22Rv1 (cell line): Measurements from ENCODE around the gene NOL3.
A peak's percentile ranks its signal among the peaks of the same experiment; 100 is the strongest.

Experiments used
- H3K27ac ChIP-seq: fragments of 450-650 bp; 2 replicates; pipeline ENCODE4 v1.5.1; 2017
- ZFX ChIP-seq: fragments of 450-650 bp; IDR thresholded peaks from 2 replicates; pipeline ENCODE4 v1.6.1; 2017; ENCODE audit warnings: antibody characterized with exemption, borderline replicate concordance
- TF ChIP-seq, protein P1 (sequence below): fragments of 450-650 bp; IDR thresholded peaks from 2 replicates; pipeline ENCODE4 v1.5.1; 2017; ENCODE audit warnings: mild to moderate bottlenecking

Gene NOL3

DNA sequence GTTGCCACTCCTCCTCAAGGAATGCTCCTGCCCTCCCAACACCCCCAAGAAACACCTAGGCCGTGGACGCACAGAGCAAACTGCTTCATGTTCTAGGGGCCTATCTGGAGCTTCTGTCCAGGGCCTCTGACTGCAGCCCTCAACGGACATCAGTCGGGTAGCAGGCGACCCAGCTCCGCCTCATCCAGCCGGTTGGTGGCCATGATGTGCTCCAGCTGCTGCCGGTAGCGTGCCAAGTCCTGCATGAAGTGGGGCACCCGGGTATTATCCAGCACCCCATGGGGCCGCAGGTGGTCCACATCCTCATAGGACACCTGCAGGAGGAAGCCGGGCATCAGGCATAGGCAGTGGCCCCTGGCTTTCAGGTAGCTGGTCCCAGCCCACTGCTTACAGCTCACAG, 6.3 kb downstream of the NOL3 start:
- H3K27ac ChIP-seq, result peak overlapping the region; percentile 94; the same call in 1 of the 2 replicates
- TF ChIP-seq, protein P1, sequence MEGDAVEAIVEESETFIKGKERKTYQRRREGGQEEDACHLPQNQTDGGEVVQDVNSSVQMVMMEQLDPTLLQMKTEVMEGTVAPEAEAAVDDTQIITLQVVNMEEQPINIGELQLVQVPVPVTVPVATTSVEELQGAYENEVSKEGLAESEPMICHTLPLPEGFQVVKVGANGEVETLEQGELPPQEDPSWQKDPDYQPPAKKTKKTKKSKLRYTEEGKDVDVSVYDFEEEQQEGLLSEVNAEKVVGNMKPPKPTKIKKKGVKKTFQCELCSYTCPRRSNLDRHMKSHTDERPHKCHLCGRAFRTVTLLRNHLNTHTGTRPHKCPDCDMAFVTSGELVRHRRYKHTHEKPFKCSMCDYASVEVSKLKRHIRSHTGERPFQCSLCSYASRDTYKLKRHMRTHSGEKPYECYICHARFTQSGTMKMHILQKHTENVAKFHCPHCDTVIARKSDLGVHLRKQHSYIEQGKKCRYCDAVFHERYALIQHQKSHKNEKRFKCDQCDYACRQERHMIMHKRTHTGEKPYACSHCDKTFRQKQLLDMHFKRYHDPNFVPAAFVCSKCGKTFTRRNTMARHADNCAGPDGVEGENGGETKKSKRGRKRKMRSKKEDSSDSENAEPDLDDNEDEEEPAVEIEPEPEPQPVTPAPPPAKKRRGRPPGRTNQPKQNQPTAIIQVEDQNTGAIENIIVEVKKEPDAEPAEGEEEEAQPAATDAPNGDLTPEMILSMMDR, result no peak
- no peak for TF ChIP-seq ZFX

DNA sequence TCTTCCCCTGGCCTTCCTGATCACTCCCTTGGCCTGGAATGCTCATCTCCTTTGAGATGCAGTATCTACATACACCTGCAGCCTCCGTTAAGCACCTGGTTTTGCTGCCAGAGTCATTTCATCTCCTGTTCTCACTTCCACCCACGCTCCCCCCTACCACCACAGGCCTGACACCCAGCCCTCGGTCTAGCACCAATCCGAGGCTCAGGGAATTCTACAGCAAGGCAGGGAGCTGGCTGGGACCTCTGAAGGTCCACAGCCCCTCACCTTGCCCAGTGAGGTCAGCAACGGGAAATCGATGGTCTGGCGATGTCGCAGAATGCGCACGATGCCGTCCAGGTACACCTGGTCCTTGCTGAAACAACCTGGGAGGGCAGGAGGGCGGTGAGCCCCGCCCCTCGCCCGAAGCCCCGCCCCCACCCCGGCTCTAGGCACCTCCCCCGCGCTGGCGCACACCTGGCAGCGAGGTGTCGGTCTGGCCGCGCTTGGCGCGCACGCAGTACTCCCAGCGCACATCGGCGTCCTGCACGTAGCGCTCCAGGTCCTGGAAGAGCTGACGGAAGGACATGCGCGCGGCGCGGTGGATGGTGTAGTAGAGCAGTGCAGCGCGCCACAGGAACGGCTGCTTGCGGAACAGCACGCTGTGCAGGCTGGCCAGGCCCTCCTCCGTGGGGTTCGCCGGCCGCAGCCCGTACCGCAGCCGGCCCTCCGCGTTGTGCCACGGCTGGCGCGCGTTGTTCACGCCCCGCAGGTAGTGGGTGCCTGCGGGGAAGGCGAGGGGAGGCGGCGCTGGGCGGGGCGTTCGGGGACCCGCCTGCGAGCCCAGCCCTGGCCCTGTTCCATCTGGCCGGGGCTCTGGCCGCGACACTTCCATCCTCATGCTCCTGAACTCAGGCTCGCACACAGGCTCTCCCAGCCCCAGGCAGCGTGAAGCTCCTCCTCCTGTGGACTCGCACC, 7.7 kb downstream of the NOL3 start:
- no peak for TF ChIP-seq ZFX
- TF ChIP-seq, protein P1, result no peak; the same call in 1 of the 2 replicates
- H3K27ac ChIP-seq, result peak overlapping the region; percentile 94

- TF ChIP-seq, protein P1, result peak; percentile 60
- no peak for TF ChIP-seq ZFX
- H3K27ac ChIP-seq, result peak overlapping the region; percentile 94
Observed at GRCh38 chr16:67179421-67180080, 9.2 kb downstream of the NOL3 start.

- TF ChIP-seq ZFX, result no peak
- TF ChIP-seq, protein P1, result no peak
- no peak overlapping the region for H3K27ac ChIP-seq
Observed at GRCh38 chr16:67180166-67180565, 9.8 kb downstream of the NOL3 start.

- H3K27ac ChIP-seq, result no peak overlapping the region
Observed at GRCh38 chr16:67181346-67181745, 11.0 kb downstream of the NOL3 start.

DNA sequence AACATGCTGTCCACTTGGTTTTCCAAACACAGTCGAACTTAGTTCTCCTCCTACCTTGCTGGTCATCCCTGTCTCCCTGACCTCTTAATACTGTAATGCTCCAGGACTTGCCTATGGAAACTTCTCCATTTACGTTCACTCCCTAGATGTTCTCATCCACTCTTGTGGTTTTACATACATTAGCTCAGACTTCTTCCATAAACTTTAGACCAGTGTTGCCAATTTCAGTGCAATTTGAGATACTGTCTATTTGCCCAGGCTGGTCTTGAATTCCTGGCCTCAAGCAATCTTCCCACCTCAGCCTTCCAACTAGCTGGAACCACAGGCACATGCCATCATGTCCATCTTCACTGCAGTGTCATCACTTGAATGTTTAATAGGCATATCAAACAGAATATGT, 11.9 kb downstream of the NOL3 start:
- no peak for TF ChIP-seq ZFX
- TF ChIP-seq, protein P1, result no peak
- peak overlapping the region; percentile 97 for H3K27ac ChIP-seq

More at GRCh38 chr16:67181346-67181745, 11.0 kb downstream of the NOL3 start:
- TF ChIP-seq, protein P1, result no peak
- no peak for TF ChIP-seq ZFX

DNA sequence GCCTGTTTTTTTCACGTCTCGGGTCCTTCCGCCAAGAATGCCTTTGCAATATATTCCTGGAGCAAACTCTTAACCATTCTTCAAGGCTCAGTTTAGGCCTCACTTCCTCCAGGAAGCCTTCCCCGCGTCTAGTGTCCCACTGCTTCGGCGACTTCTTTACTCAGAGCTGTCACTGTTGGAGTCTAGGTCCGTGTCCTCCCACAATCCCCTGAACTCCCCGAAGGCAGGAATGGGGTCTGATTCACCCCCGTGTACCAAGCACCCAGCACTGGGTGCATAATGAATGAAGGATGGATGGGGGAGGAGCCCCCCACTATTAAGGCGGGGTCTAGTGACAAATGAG, 12.9 kb downstream of the NOL3 start:
- TF ChIP-seq, protein P1, result no peak
- TF ChIP-seq ZFX, result no peak
- H3K27ac ChIP-seq, result peak overlapping the region; percentile 97
